Measurements from ENCODE around the gene ZHX3. TPM values are rescaled to one million over a fixed set of nuclear protein-coding genes. Genes with fewer than 3 reads are reported as not detected.

The ZHX3 gene
- total and polyA plus RNA-seq, 2 donors (not counting 1 experiment from before 2014, with no cell fraction given) = 4.3 to 22.2 TPM

DNA sequence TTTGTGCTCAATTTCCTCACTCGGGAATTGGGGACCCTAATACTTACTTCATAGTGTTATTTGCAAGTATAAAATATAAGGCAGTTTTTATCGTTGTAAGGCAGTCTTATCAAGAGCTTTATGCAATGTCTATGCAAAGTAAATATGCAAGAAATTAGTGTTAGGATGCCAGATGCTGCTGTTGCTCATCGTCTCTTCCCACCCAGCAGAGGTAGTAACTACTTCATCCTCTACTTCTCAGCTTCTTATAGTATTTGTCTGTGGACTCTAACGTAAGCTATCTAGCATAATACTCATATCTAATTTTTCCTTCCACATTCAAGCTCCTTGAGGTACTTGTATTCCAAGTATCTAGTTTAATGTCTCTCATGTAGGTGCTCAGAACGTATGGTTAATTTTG, 168.6 kb downstream of the ZHX3 start:
- ChIA-PET POLR2A (no interaction called here), CTCF (interaction anchor here (1.5 to 12.9 kb wide), 2 partner anchors 10 to 12 kb away, joined by 4 to 122 read pairs; partner anchors contain the start of gene PLCG1)
- intact Hi-C loops (cut with micrococcal nuclease) = no loop called here
- H3K4me1 Mint-ChIP-seq = peaks cover 67% of the 10 kb centered on the region
- Histone ChIP-seq H3K9ac (ENCODE audit: low read length) (no peak overlapping the region), H3K4me2 (replicated peaks; ENCODE audit: low read depth, low read length, poor library complexity, severe bottlenecking) (no peak overlapping the region), H3K36me3 (replicated peaks in 1 of 2; ENCODE audit: control extremely low read depth in 1 of 2, control insufficient read depth in 1 of 2, extremely low read depth in 1 of 2, insufficient read depth in 2 of 2, low read length in 1 of 2) (peaks cover 0 to 3% of the 10 kb centered on the region in 2 experiments), H3K27me3 (replicated peaks in 1 of 4; ENCODE audit: control extremely low read depth in 1 of 4, control insufficient read depth in 3 of 4, insufficient read depth in 4 of 4, low read length in 3 of 4) (no peaks in the 10 kb centered on the region), H3K9me3 (ENCODE audit: control extremely low read depth in 1 of 3, control insufficient read depth in 2 of 3, insufficient read depth in 1 of 3, low read length in 2 of 3) (no peaks in the 10 kb centered on the region), H3K27ac (ENCODE audit: low read length in 2 of 2) (no peak overlapping the region), H3K4me1 (ENCODE audit: control insufficient read depth in 2 of 2, insufficient read depth in 2 of 2, low read length in 2 of 2) (peaks cover 22 to 30% of the 10 kb centered on the region in 2 donors), H2AFZ (ENCODE audit: insufficient read depth, low read depth, low read length, poor library complexity, severe bottlenecking) (no peak overlapping the region), H3K4me3 (ENCODE audit: control extremely low read depth in 1 of 5, extremely low read depth in 1 of 5, insufficient read depth in 1 of 5, low read depth in 2 of 5, low read length in 4 of 5) (no peak overlapping the region), H4K20me1 (ENCODE audit: control insufficient read depth, insufficient read depth, low read length, poor library complexity, severe bottlenecking) (peaks cover 35% of the 10 kb centered on the region), H3K79me2 (ENCODE audit: control insufficient read depth, insufficient read depth, low read length) (peaks cover 77% of the 10 kb centered on the region)
- no peaks in the 10 kb centered on the region for H3K27me3 Mint-ChIP-seq
- ATAC-seq (ENCODE audit: low read depth) = no peak
- WGBS (ENCODE audit: insufficient coverage) = 100% methylated on average over 1 of the region's 5 CpGs
- no peaks in the 10 kb centered on the region for H3K9me3 Mint-ChIP-seq (ENCODE audit: insufficient read depth)
- DNase-seq = no peak
- H3K4me3 Mint-ChIP-seq = no peak overlapping the region
- H3K27ac Mint-ChIP-seq = no peak overlapping the region
- TF ChIP-seq, protein P1, sequence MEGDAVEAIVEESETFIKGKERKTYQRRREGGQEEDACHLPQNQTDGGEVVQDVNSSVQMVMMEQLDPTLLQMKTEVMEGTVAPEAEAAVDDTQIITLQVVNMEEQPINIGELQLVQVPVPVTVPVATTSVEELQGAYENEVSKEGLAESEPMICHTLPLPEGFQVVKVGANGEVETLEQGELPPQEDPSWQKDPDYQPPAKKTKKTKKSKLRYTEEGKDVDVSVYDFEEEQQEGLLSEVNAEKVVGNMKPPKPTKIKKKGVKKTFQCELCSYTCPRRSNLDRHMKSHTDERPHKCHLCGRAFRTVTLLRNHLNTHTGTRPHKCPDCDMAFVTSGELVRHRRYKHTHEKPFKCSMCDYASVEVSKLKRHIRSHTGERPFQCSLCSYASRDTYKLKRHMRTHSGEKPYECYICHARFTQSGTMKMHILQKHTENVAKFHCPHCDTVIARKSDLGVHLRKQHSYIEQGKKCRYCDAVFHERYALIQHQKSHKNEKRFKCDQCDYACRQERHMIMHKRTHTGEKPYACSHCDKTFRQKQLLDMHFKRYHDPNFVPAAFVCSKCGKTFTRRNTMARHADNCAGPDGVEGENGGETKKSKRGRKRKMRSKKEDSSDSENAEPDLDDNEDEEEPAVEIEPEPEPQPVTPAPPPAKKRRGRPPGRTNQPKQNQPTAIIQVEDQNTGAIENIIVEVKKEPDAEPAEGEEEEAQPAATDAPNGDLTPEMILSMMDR (IDR thresholded peaks at IDR 0.05) = no peak
- TF ChIP-seq EZH2 (IDR thresholded peaks at IDR 0.05; ENCODE audit: borderline replicate concordance, insufficient read depth, low read depth, low read length, poor library complexity, severe bottlenecking) = no peak

DNA sequence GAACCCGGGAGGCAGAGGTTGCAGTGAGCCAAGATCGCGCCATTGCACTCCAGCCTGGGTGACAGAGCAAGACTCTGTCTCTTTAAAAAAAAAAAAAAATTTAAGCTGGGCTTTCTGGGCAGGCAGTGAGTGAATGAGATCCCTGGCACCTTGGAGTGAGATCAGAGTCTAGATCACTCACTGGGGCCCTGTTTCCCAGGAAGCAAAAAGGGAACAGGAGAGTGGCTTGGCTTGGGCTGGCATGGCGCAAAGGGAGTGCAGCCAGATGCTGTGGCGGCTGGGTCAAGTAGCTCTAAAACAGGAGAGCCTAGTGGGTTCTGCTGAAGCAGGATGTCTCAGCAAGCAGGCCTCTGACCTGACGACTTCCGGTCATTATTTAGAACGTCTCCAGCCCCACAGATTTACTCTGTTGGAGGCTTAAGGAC, 169.8 kb downstream of the ZHX3 start:
- ATAC-seq (ENCODE audit: low read depth) (no peak), DNase-seq (no peak)
- Histone ChIP-seq H2AFZ (ENCODE audit: insufficient read depth, low read depth, low read length, poor library complexity, severe bottlenecking) (no peak overlapping the region), H3K36me3 (replicated peaks in 1 of 2; ENCODE audit: control extremely low read depth in 1 of 2, control insufficient read depth in 1 of 2, extremely low read depth in 1 of 2, insufficient read depth in 2 of 2, low read length in 1 of 2) (peaks cover 0 to 3% of the 10 kb centered on the region in 2 experiments), H3K9me3 (ENCODE audit: control extremely low read depth in 1 of 3, control insufficient read depth in 2 of 3, insufficient read depth in 1 of 3, low read length in 2 of 3) (no peaks in the 10 kb centered on the region), H3K4me1 (ENCODE audit: control insufficient read depth in 2 of 2, insufficient read depth in 2 of 2, low read length in 2 of 2) (peaks cover 30 to 38% of the 10 kb centered on the region in 2 donors), H3K79me2 (ENCODE audit: control insufficient read depth, insufficient read depth, low read length) (peaks cover 89% of the 10 kb centered on the region), H3K27ac (ENCODE audit: low read length in 2 of 2) (no peak overlapping the region), H4K20me1 (ENCODE audit: control insufficient read depth, insufficient read depth, low read length, poor library complexity, severe bottlenecking) (peaks cover 45% of the 10 kb centered on the region), H3K4me2 (replicated peaks; ENCODE audit: low read depth, low read length, poor library complexity, severe bottlenecking) (no peak overlapping the region), H3K9ac (ENCODE audit: low read length) (no peak overlapping the region), H3K4me3 (ENCODE audit: control extremely low read depth in 1 of 5, extremely low read depth in 1 of 5, insufficient read depth in 1 of 5, low read depth in 2 of 5, low read length in 4 of 5) (no peak overlapping the region), H3K27me3 (replicated peaks in 1 of 4; ENCODE audit: control extremely low read depth in 1 of 4, control insufficient read depth in 3 of 4, insufficient read depth in 4 of 4, low read length in 3 of 4) (no peaks in the 10 kb centered on the region)
- Mint-ChIP-seq H3K27me3 (no peaks in the 10 kb centered on the region), H3K4me1 (peaks cover 69% of the 10 kb centered on the region), H3K4me3 (no peak overlapping the region), H3K9me3 (ENCODE audit: insufficient read depth) (no peaks in the 10 kb centered on the region), H3K27ac (no peak overlapping the region)
- POLR2A ChIA-PET = interaction anchor here (0.5 kb wide), 1 partner anchor 74 kb away, joined by 3 read pairs; no protein-coding TSS in a partner anchor
- WGBS (ENCODE audit: insufficient coverage) = 82% methylated on average over 5 of the region's 8 CpGs
- CTCF ChIA-PET = interaction anchor here (0.7 to 2.7 kb wide), 2 partner anchors 13 to 201 kb away, joined by 3 to 14 read pairs; no protein-coding TSS in a partner anchor
- intact Hi-C loops (cut with micrococcal nuclease) = no loop called here
- no peak for TF ChIP-seq EZH2 (IDR thresholded peaks at IDR 0.05; ENCODE audit: borderline replicate concordance, insufficient read depth, low read depth, low read length, poor library complexity, severe bottlenecking)
- TF ChIP-seq, protein P1 (IDR thresholded peaks at IDR 0.05) = no peak

Data from B cell (primary cell).